T-helper 17 cell (primary cell): ENCODE results near the gene C2orf76. TPM values are rescaled to one million over a fixed set of nuclear protein-coding genes. Genes with fewer than 3 reads are reported as not detected.

Experiments used
- ATAC-seq: fragments of 150-1000 bp; cut with Tn5 transposase; 2 replicates; pipeline ENCODE4 v1.10.0; 2021; ENCODE audit warnings: mild to moderate bottlenecking, moderate library complexity
- DNase-seq, 3 donors: peaks; one replicate each; pipeline versions ENCODE4 v3.0.0 to v3.0.0-alpha.2; 2020 to 2021
- H3K9me3 ChIP-seq: one replicate; pipeline ENCODE4 v1.7.0; 2013; ENCODE audit warnings: low read length, mild to moderate bottlenecking; ENCODE audit not compliant: control insufficient read depth, poor library complexity, severe bottlenecking
- H3K27ac Mint-ChIP-seq: one replicate; pipeline ENCODE4 v1.8.0; 2022; ENCODE audit warnings: mild to moderate bottlenecking, moderate library complexity, mixed read lengths
- H3K27me3 Mint-ChIP-seq: one replicate; pipeline ENCODE4 v1.8.0; 2022; ENCODE audit warnings: mixed read lengths
- H3K36me3 Mint-ChIP-seq: one replicate; pipeline ENCODE4 v1.8.0; 2022; ENCODE audit warnings: low read depth, mixed read lengths
- H3K4me1 Mint-ChIP-seq: one replicate; pipeline ENCODE4 v1.8.0; 2022; ENCODE audit warnings: mild to moderate bottlenecking, mixed read lengths
- H3K4me3 Mint-ChIP-seq: one replicate; pipeline ENCODE4 v1.8.0; 2022; ENCODE audit warnings: mild to moderate bottlenecking, moderate library complexity, mixed read lengths
- total RNA-seq, 4 donors: library from RNA in 2 of 4; stranded (reverse) in 2 of 4; gene quantifications; one replicate each; pipeline ENCODE4 v1.2.3 and lab custom pipeline; 2022 to 2026

Gene C2orf76
- total RNA-seq, 2 donors from 2014 or later, result 7.2 to 9.0 TPM

GRCh38 chr2:119371111-119371510 is 4.5 kb upstream of the C2orf76 start:
- DNase-seq (no peak), ATAC-seq (no peak)
- Mint-ChIP-seq H3K36me3 (peaks cover 13% of the 10 kb centered on the region), H3K4me1 (peaks cover 24% of the 10 kb centered on the region), H3K4me3 (no peak overlapping the region), H3K27me3 (no peaks in the 10 kb centered on the region), H3K27ac (no peak overlapping the region)
- no peaks in the 10 kb centered on the region for H3K9me3 ChIP-seq

- no peak overlapping the region for H3K4me3 Mint-ChIP-seq
- ATAC-seq, result no peak
- H3K4me1 Mint-ChIP-seq, result peaks cover 36% of the 10 kb centered on the region
- H3K27me3 Mint-ChIP-seq, result no peaks in the 10 kb centered on the region
- peaks cover 13% of the 10 kb centered on the region for H3K36me3 Mint-ChIP-seq
- peak overlapping the region; percentile 34 for H3K27ac Mint-ChIP-seq
- DNase-seq, result no peak
- no peaks in the 10 kb centered on the region for H3K9me3 ChIP-seq
Observed at GRCh38 chr2:119369845-119370244, 3.2 kb upstream of the C2orf76 start.

GRCh38 chr2:119367472-119368099 is 952 bp upstream of the C2orf76 start:
- Mint-ChIP-seq H3K4me3 (peak overlapping the region; percentile 98), H3K4me1 (peaks cover 44% of the 10 kb centered on the region), H3K36me3 (peaks cover 4% of the 10 kb centered on the region), H3K27ac (peak overlapping the region; percentile 98), H3K27me3 (no peaks in the 10 kb centered on the region)
- DNase-seq (peak; percentile 18 to 32 (median 29)), ATAC-seq (peak; percentile 17)
- H3K9me3 ChIP-seq, result no peaks in the 10 kb centered on the region

- DNase-seq, result no peak
- Mint-ChIP-seq H3K27ac (peak overlapping the region; percentile 98), H3K27me3 (no peaks in the 10 kb centered on the region), H3K4me1 (peaks cover 45% of the 10 kb centered on the region), H3K36me3 (peaks cover 4% of the 10 kb centered on the region), H3K4me3 (peak overlapping the region; percentile 98)
- ATAC-seq, result peak; percentile 4
- no peaks in the 10 kb centered on the region for H3K9me3 ChIP-seq
Observed at GRCh38 chr2:119366161-119366648, 429 bp downstream of the C2orf76 start.

- Mint-ChIP-seq H3K36me3 (peaks cover 4% of the 10 kb centered on the region), H3K27ac (peak overlapping the region; percentile 98), H3K27me3 (no peaks in the 10 kb centered on the region), H3K4me3 (peak overlapping the region; percentile 98), H3K4me1 (peaks cover 43% of the 10 kb centered on the region)
- DNase-seq, result no peak
- no peak for ATAC-seq
- H3K9me3 ChIP-seq, result no peaks in the 10 kb centered on the region
Observed at GRCh38 chr2:119365436-119365835, 1.2 kb downstream of the C2orf76 start.

GRCh38 chr2:119364798-119365197 is 1.8 kb downstream of the C2orf76 start:
- H3K27ac Mint-ChIP-seq, result peak overlapping the region; percentile 98
- peaks cover 40% of the 10 kb centered on the region for H3K4me1 Mint-ChIP-seq
- no peak for ATAC-seq
- H3K9me3 ChIP-seq, result no peaks in the 10 kb centered on the region
- no peaks in the 10 kb centered on the region for H3K27me3 Mint-ChIP-seq
- H3K4me3 Mint-ChIP-seq, result peak overlapping the region; percentile 98
- H3K36me3 Mint-ChIP-seq, result peaks cover under 1% of the 10 kb centered on the region
- DNase-seq, result no peak

GRCh38 chr2:119360423-119360966 is 6.1 kb downstream of the C2orf76 start:
- Mint-ChIP-seq H3K27me3 (no peaks in the 10 kb centered on the region), H3K27ac (no peak overlapping the region), H3K4me3 (no peak overlapping the region), H3K4me1 (peaks cover 25% of the 10 kb centered on the region), H3K36me3 (peaks cover 3% of the 10 kb centered on the region)
- DNase-seq (no peak), ATAC-seq (no peak)
- no peaks in the 10 kb centered on the region for H3K9me3 ChIP-seq

- Mint-ChIP-seq H3K27ac (no peak overlapping the region), H3K4me3 (no peak overlapping the region), H3K4me1 (peaks cover 19% of the 10 kb centered on the region), H3K36me3 (peaks cover 3% of the 10 kb centered on the region), H3K27me3 (no peaks in the 10 kb centered on the region)
- no peak for DNase-seq
- ATAC-seq, result no peak
- H3K9me3 ChIP-seq, result no peaks in the 10 kb centered on the region
Observed at GRCh38 chr2:119359774-119360173, 6.9 kb downstream of the C2orf76 start.

GRCh38 chr2:119354860-119355259 is 11.8 kb downstream of the C2orf76 start:
- Mint-ChIP-seq H3K27me3 (no peaks in the 10 kb centered on the region), H3K4me3 (no peak overlapping the region), H3K27ac (no peak overlapping the region), H3K36me3 (peaks cover 3% of the 10 kb centered on the region), H3K4me1 (peaks cover 12% of the 10 kb centered on the region)
- no peak for ATAC-seq
- H3K9me3 ChIP-seq, result no peaks in the 10 kb centered on the region
- DNase-seq, result no peak

GRCh38 chr2:119352357-119352756 is 14.3 kb downstream of the C2orf76 start:
- H3K27ac Mint-ChIP-seq, result no peak overlapping the region

GRCh38 chr2:119350311-119350998 is 16.2 kb downstream of the C2orf76 start:
- Mint-ChIP-seq H3K27me3 (no peaks in the 10 kb centered on the region), H3K27ac (no peak overlapping the region), H3K4me1 (peaks cover 3% of the 10 kb centered on the region), H3K4me3 (no peak overlapping the region), H3K36me3 (no peaks in the 10 kb centered on the region)
- no peaks in the 10 kb centered on the region for H3K9me3 ChIP-seq
- ATAC-seq, result no peak
- DNase-seq, result no peak

More at GRCh38 chr2:119352357-119352756, 14.3 kb downstream of the C2orf76 start:
- Mint-ChIP-seq H3K4me1 (peaks cover 12% of the 10 kb centered on the region), H3K4me3 (no peak overlapping the region), H3K27me3 (no peaks in the 10 kb centered on the region), H3K36me3 (peaks cover 3% of the 10 kb centered on the region)
- H3K9me3 ChIP-seq, result no peaks in the 10 kb centered on the region
- DNase-seq (no peak), ATAC-seq (no peak)

GRCh38 chr2:119349289-119349688 is 17.3 kb downstream of the C2orf76 start:
- no peaks in the 10 kb centered on the region for H3K36me3 Mint-ChIP-seq
- no peak overlapping the region for H3K27ac Mint-ChIP-seq
- H3K9me3 ChIP-seq, result no peaks in the 10 kb centered on the region
- H3K4me3 Mint-ChIP-seq, result no peak overlapping the region
- H3K27me3 Mint-ChIP-seq, result no peaks in the 10 kb centered on the region
- ATAC-seq (no peak), DNase-seq (no peak)
- H3K4me1 Mint-ChIP-seq, result no peaks in the 10 kb centered on the region

GRCh38 chr2:119341684-119342083 is 24.9 kb downstream of the C2orf76 start:
- no peak overlapping the region for H3K27ac Mint-ChIP-seq
- no peak overlapping the region for H3K4me3 Mint-ChIP-seq
- H3K27me3 Mint-ChIP-seq, result no peaks in the 10 kb centered on the region
- H3K4me1 Mint-ChIP-seq, result peaks cover 14% of the 10 kb centered on the region
- ATAC-seq (no peak), DNase-seq (no peak)
- no peaks in the 10 kb centered on the region for H3K9me3 ChIP-seq
- peaks cover 3% of the 10 kb centered on the region for H3K36me3 Mint-ChIP-seq
